Measurements from ENCODE around the gene U2AF1L4. TPM values are rescaled to one million over a fixed set of nuclear protein-coding genes. Genes with fewer than 3 reads are reported as not detected.

Gene U2AF1L4
- total and polyA plus RNA-seq, 10 of the 15 experiments (the other 5 are each of a cell fraction or from before 2014, with no cell fraction given) = 7.9 to 21.6 (median 15.1) TPM

DNA sequence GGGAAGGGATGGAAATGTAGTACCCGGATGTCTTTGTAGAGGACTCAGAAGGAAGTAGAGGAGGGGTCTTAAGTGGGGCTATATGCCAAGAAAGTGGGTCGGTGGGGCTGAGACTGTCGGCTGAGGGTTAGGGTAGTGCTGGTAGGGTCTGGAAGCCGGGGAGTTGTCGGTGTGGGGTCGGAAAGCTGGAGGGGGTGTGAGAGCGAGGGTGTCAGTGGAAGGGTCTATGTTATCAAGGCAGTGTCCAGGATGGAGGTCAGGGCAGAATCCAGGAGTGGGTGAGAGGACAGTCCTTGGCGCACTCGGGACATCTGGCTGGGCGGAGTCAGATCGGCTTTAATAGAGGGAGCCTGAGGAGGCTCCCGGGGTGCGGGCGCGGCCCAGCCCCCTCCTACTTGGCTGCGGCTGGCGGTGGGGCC, 9.9 kb upstream of the U2AF1L4 start:
- SMC1A ChIA-PET (ENCODE audit: uncharacterized antibody, unreplicated experiment) = no interaction called here
- Histone ChIP-seq H3K9ac (ENCODE audit: control insufficient read depth, insufficient read depth, low read length) (no peak overlapping the region), H3K27ac (ENCODE audit: control insufficient read depth, insufficient read depth) (no peak overlapping the region), H3K36me3 (ENCODE audit: control insufficient read depth in 2 of 2, insufficient read depth in 2 of 2, low read length in 1 of 2) (peaks cover 0 to 2% of the 10 kb centered on the region in 2 experiments; a peak in 2 of 4 replicates), H3K4me1 (ENCODE audit: control insufficient read depth, insufficient read depth, low read length) (peaks cover 15% of the 10 kb centered on the region), H3K27me3 (replicated peaks in 1 of 2; ENCODE audit: control insufficient read depth in 2 of 2, insufficient read depth in 2 of 2, low read length in 1 of 2) (no peaks in the 10 kb centered on the region), H3K4me3 (no peak overlapping the region), H4K20me1 (ENCODE audit: control insufficient read depth, insufficient read depth) (no peaks in the 10 kb centered on the region), H2AFZ (ENCODE audit: control insufficient read depth, low read depth, low read length) (no peak overlapping the region), H3K9me3 (replicated peaks; ENCODE audit: control insufficient read depth, insufficient read depth, low read length) (no peaks in the 10 kb centered on the region), H3K79me2 (ENCODE audit: control insufficient read depth, insufficient read depth, low read length) (peaks cover 11% of the 10 kb centered on the region), H3K4me2 (ENCODE audit: control insufficient read depth, insufficient read depth) (no peak overlapping the region)
- in situ Hi-C loops (cut with MboI) = no loop called here
- ATAC-seq (no peak), FAIRE-seq (no peak), DNase-seq (ENCODE audit: low read depth, low spot score) (no peak)
- WGBS (ENCODE audit: insufficient coverage, insufficient replicate concordance, low lambda C conversion rate, missing lambda C conversion rate) = 96% methylated on average over 17 of the region's 17 CpGs
- no TSS peak for BruUV-seq (replicated peaks)
- intact Hi-C loops (cut with micrococcal nuclease; ENCODE audit: unreplicated experiment) = no loop called here
- no peak for TF ChIP-seq SRF (IDR thresholded peaks at IDR 0.05; ENCODE audit: low read depth in 2 of 2, low read length in 2 of 2)
- TF ChIP-seq JUND (IDR thresholded peaks at IDR 0.05; ENCODE audit: low read depth, low read length) = no peak
- TF ChIP-seq MEF2A (IDR thresholded peaks at IDR 0.05; ENCODE audit: insufficient read depth, low read depth, low read length) = no peak
- TF ChIP-seq TARDBP (IDR thresholded peaks at IDR 0.05; ENCODE audit: borderline replicate concordance) = no peak
- TF ChIP-seq PML (IDR thresholded peaks at IDR 0.05; ENCODE audit: low read length) = no peak
- TF ChIP-seq RFX5 (IDR thresholded peaks at IDR 0.05; ENCODE audit: low read depth, low read length) = no peak
- no peak for TF ChIP-seq SUPT20H (IDR thresholded peaks at IDR 0.05; ENCODE audit: borderline replicate concordance, control insufficient read depth, low read depth, low read length)
- TF ChIP-seq CEBPB (IDR thresholded peaks at IDR 0.05; ENCODE audit: borderline replicate concordance in 1 of 2, low read depth in 2 of 2, low read length in 2 of 2) = no peak
- no peak for TF ChIP-seq EP300 (IDR thresholded peaks at IDR 0.05; ENCODE audit: borderline replicate concordance in 1 of 2, control insufficient read depth in 1 of 2, low read depth in 2 of 2, low read length in 2 of 2)
- TF ChIP-seq MYC (IDR thresholded peaks at IDR 0.05; ENCODE audit: insufficient read depth, insufficient read length, insufficient replicate concordance, low read length, severe bottlenecking) = no peak
- TF ChIP-seq, protein P1, sequence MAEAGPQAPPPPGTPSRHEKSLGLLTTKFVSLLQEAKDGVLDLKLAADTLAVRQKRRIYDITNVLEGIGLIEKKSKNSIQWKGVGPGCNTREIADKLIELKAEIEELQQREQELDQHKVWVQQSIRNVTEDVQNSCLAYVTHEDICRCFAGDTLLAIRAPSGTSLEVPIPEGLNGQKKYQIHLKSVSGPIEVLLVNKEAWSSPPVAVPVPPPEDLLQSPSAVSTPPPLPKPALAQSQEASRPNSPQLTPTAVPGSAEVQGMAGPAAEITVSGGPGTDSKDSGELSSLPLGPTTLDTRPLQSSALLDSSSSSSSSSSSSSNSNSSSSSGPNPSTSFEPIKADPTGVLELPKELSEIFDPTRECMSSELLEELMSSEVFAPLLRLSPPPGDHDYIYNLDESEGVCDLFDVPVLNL (IDR thresholded peaks at IDR 0.05; ENCODE audit: low read depth, low read length) = no peak
- TF ChIP-seq E2F8 (IDR thresholded peaks at IDR 0.05; ENCODE audit: low read depth, partially characterized antibody) = no peak
- no peak for TF ChIP-seq NFYA (IDR thresholded peaks at IDR 0.05; ENCODE audit: borderline replicate concordance, low read depth, low read length)
- no peak for TF ChIP-seq STAT3 (IDR thresholded peaks at IDR 0.05; ENCODE audit: low read depth, low read length)
- TF ChIP-seq STAT1 (conservative IDR thresholded peaks at IDR 0.05) = no peak
- CTCF ChIA-PET = no interaction called here
- POLR2A ChIA-PET = interaction anchor here (0.6 kb wide), 1 partner anchor 8 kb away, joined by 4 read pairs; no protein-coding TSS in a partner anchor
- RAD21 ChIA-PET (ENCODE audit: unreplicated experiment) = no interaction called here

Data from GM12878 (cell line).